Measurements from ENCODE around the gene GPC3. TPM values are rescaled to one million over a fixed set of nuclear protein-coding genes. Genes with fewer than 3 reads are reported as not detected.

The GPC3 gene
- total RNA-seq, 1 donor from 2014 or later, result not detected

GRCh38 chrX:133950214-133950613 lies 35.2 kb downstream of the GPC3 start:
- no peak overlapping the region for H3K4me3 Mint-ChIP-seq
- no peak overlapping the region for H3K27ac Mint-ChIP-seq
- peaks cover 4% of the 10 kb centered on the region for H3K9me3 Mint-ChIP-seq
- no peaks in the 10 kb centered on the region for H3K4me1 Mint-ChIP-seq
- intact Hi-C loops (cut with micrococcal nuclease), result no loop called here
- ChIA-PET POLR2A (no interaction called here), CTCF (no interaction called here)
- no peaks in the 10 kb centered on the region for H3K36me3 Mint-ChIP-seq (ENCODE audit: low read depth)
- DNase-seq (no peak), ATAC-seq (ENCODE audit: low read depth) (no peak)
- H3K27me3 Mint-ChIP-seq, result peaks cover 5% of the 10 kb centered on the region
- TF ChIP-seq, protein P1, sequence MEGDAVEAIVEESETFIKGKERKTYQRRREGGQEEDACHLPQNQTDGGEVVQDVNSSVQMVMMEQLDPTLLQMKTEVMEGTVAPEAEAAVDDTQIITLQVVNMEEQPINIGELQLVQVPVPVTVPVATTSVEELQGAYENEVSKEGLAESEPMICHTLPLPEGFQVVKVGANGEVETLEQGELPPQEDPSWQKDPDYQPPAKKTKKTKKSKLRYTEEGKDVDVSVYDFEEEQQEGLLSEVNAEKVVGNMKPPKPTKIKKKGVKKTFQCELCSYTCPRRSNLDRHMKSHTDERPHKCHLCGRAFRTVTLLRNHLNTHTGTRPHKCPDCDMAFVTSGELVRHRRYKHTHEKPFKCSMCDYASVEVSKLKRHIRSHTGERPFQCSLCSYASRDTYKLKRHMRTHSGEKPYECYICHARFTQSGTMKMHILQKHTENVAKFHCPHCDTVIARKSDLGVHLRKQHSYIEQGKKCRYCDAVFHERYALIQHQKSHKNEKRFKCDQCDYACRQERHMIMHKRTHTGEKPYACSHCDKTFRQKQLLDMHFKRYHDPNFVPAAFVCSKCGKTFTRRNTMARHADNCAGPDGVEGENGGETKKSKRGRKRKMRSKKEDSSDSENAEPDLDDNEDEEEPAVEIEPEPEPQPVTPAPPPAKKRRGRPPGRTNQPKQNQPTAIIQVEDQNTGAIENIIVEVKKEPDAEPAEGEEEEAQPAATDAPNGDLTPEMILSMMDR (IDR thresholded peaks at IDR 0.05), result no peak

- no peak overlapping the region for H3K27ac Mint-ChIP-seq
- DNase-seq (no peak), ATAC-seq (ENCODE audit: low read depth) (no peak)
- H3K4me3 Mint-ChIP-seq, result no peak overlapping the region
- H3K4me1 Mint-ChIP-seq, result no peaks in the 10 kb centered on the region
- H3K36me3 Mint-ChIP-seq (ENCODE audit: low read depth), result no peaks in the 10 kb centered on the region
- TF ChIP-seq, protein P1 (IDR thresholded peaks at IDR 0.05), result no peak
- peaks cover 4% of the 10 kb centered on the region for H3K9me3 Mint-ChIP-seq
- ChIA-PET CTCF (no interaction called here), POLR2A (no interaction called here)
- intact Hi-C loops (cut with micrococcal nuclease), result no loop called here
- H3K27me3 Mint-ChIP-seq, result peaks cover 2% of the 10 kb centered on the region
Measured at GRCh38 chrX:133948895-133949294, 36.5 kb downstream of the GPC3 start.

DNA sequence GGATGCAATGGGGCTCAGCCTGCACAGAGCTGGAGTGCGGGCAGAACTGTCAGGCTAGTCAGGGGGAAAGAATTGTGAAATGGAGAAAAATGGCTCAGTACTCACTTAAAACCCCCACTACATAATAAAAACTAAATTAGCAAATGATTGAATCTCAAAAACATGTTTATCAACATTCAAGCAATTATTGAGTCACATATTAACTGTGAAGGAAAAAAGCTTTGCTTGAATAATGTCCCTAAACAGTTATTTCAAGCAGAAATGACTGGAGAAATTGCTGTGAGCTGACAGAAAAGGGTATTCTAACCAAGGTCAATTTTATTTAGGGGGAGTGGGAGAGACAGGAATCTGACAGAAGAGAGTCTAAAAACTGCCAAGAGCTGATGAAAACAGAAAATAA lies 37.4 kb downstream of the GPC3 start:
- Mint-ChIP-seq H3K36me3 (ENCODE audit: low read depth) (no peaks in the 10 kb centered on the region), H3K4me3 (no peak overlapping the region), H3K27ac (no peak overlapping the region), H3K27me3 (peaks cover 2% of the 10 kb centered on the region), H3K4me1 (no peaks in the 10 kb centered on the region), H3K9me3 (no peaks in the 10 kb centered on the region)
- CTCF ChIA-PET, result no interaction called here
- TF ChIP-seq, protein P1 (IDR thresholded peaks at IDR 0.05), result no peak
- ATAC-seq (ENCODE audit: low read depth), result no peak
- intact Hi-C loops (cut with micrococcal nuclease), result no loop called here
- POLR2A ChIA-PET, result no interaction called here
- DNase-seq, result no peak

GRCh38 chrX:133947022-133947421 lies 38.4 kb downstream of the GPC3 start:
- no peaks in the 10 kb centered on the region for H3K9me3 Mint-ChIP-seq
- ATAC-seq (ENCODE audit: low read depth) (no peak), DNase-seq (no peak)
- ChIA-PET CTCF (no interaction called here), POLR2A (no interaction called here)
- TF ChIP-seq, protein P1 (IDR thresholded peaks at IDR 0.05), result no peak
- H3K27ac Mint-ChIP-seq, result no peak overlapping the region
- H3K4me1 Mint-ChIP-seq, result no peaks in the 10 kb centered on the region
- H3K4me3 Mint-ChIP-seq, result no peak overlapping the region
- intact Hi-C loops (cut with micrococcal nuclease), result no loop called here
- no peaks in the 10 kb centered on the region for H3K36me3 Mint-ChIP-seq (ENCODE audit: low read depth)
- no peaks in the 10 kb centered on the region for H3K27me3 Mint-ChIP-seq

- ATAC-seq (ENCODE audit: low read depth) (no peak), DNase-seq (no peak)
- TF ChIP-seq, protein P1 (IDR thresholded peaks at IDR 0.05), result no peak
- Mint-ChIP-seq H3K9me3 (no peaks in the 10 kb centered on the region), H3K4me3 (no peak overlapping the region), H3K36me3 (ENCODE audit: low read depth) (no peaks in the 10 kb centered on the region), H3K4me1 (no peaks in the 10 kb centered on the region), H3K27me3 (no peaks in the 10 kb centered on the region), H3K27ac (no peak overlapping the region)
- ChIA-PET POLR2A (no interaction called here), CTCF (no interaction called here)
- intact Hi-C loops (cut with micrococcal nuclease), result no loop called here
Measured at GRCh38 chrX:133943507-133943906, 41.9 kb downstream of the GPC3 start.

Measured in activated B cell treated with CpG ODN at 0.5 μM for 24 hours (primary cell).